Occipital lobe (tissue), 2 donors: ENCODE measurements around the gene ZNF490. TPM values are rescaled to one million over a fixed set of nuclear protein-coding genes. Genes with fewer than 3 reads are reported as not detected.
"Not testable (repeated sequence)": the region's sequence is repeated elsewhere in the genome, so short reads cannot be mapped to it uniquely, and the experiment has no call there.

Experiments used
- DNase-seq: peaks from one replicate; lab custom pipeline; 2025; lab: John Stamatoyannopoulos, UW
- total RNA-seq: library from RNA; depleted of rRNA; stranded (reverse); fragments of >200 nt; gene quantifications from one replicate; pipeline ENCODE4 v1.2.3, GENCODE V29; 2014

The ZNF490 gene
- total RNA-seq, 1 donor from 2014 or later = 11.4 TPM

DNA sequence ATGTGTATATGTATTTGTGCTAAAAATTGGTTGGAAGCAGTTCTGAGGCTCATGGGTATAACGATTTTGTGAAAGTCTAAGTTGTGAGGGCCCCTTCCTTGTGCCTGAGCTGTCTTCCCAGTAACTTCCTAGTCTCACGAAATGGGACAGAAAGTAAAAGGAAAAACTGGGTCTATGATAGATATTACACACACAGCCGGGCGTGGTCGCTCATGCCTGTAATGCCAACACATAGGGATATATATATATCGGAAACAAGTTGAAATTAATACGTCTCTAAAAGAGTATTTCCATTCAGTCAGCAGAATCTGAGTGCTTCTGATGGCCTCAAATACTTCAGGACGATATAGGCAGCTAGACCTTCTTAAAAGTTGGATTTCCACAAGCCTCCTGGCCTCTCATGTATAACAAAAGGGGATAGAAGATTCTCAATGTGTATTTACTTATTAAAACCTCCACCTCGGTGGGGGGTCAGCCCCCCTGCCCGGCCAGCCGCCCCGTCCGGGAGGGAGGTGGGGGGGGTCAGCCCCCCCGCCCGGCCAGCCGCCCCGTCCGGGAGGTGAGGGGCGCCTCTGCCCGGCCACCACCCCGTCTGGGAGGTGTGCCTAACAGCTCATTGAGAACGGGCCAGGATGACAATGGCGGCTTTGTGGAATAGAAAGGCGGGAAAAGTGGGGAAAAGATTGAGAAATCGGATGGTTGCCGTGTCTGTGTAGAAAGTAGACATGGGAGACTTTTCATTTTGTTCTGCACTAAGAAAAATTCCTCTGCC lies 10.8 kb upstream of the ZNF490 start:
- DNase-seq = not testable (repeated sequence)

DNA sequence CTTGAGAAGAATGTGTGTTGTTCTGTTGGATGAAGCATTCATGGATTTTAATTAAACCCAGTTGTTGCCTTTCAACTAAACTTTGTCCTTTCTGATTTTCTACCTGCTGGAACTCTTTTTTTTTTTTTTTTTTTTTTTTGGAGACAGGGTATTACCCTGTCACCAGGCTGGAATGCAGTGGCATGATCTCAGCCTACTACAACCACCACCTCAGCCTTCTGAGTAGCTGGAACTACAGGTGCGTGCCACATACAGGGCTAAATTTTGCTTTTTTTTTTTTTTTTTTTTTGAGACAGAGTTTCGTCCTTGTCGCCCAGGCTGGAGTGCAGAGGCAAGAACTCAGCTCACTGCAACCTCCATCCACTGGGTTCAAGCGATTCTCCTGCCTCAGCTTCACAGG lies 7.0 kb upstream of the ZNF490 start:
- DNase-seq = no peak

DNA sequence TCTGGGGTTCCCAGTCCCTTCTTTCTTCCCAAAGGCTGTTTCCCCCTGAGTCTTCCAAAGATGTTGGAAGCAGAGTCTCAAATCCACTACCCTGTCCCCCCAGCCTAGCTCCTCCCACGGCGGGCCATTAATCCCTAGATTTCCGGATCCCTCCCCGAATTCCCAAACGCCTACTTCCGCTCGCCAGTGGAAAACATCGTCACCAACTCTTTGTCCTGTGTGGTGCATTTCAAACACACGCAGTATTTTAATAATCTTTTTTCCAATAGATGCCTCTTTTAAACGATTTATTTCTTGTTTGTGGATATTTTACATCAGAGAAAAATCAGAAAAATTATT lies 717 bp upstream of the ZNF490 start:
- peak; percentile 62 for DNase-seq

DNA sequence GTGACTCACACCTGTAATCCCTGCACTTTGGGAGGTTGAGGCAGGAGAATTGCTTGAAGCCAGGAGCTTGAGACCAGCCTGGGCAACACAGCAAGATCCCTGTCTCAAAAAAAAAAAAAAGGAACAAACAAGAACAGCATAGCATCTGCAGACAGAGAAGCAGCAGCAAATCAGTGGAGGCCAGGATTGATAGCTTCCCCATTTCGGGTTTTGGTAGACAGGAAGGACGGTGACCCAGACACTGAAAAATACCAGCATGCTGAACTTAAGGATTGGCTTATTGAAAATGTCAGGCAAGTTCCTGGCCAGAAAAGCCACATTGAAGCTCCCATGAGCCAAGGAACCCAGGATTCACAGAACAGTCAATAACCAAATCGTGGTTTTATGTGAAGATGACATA lies 3.0 kb downstream of the ZNF490 start:
- DNase-seq = no peak

DNA sequence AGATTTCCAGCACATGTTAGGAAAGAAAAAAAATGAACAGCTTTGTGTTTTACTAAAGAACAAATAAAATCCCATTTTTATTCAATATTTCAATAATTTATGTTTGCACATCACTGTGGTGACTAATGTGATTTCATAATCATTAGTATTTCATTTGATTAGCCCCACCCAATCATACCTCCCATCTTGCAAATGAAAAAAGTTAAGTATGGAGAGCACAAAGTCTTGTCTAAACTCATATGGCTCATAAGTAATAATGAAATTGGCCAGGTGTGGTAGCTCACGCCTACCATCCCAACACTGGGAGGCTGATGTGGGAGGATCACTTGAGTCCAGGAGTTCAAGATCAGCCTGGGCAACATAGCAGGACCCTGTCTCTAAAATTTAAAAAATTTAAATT lies 3.8 kb downstream of the ZNF490 start:
- no peak for DNase-seq

DNA sequence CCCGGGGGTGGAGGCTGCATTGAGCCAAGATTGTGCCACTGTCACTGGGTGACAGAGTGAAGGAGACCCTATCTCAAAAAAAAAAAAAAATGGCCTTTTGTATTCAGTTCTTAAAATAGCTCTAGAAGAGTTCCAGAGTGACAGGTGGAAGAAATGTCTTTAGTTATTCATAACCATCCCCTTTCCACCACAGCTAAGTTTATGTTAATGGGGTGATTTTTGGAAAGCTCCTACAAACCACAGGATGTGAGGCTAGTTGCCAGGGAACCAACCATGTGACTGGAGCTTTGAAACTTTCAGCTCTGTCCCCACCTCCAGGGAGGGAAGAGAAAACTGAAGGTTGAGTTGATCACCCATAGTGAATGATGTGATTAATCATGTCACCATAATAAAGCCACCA lies 6.9 kb downstream of the ZNF490 start:
- DNase-seq = no peak

DNA sequence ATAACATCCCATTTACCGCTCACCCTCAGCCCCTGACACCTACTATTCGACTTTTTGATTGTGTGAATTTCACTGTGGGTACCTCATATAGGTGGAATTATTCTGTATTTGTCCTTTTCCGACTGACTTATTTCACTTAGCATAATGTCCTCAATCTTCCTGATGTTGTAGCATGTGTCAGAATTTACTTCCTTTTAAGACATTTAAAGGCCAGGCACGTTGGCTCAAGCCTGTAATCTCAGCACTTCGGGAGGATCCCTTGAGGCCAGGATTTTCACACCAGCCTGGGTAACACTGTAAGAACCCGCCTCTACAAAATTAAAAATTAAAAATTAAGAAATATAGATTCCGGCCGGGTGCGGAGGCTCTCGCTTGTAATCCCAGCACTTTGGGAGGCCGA lies 13.0 kb downstream of the ZNF490 start:
- DNase-seq = no peak

DNA sequence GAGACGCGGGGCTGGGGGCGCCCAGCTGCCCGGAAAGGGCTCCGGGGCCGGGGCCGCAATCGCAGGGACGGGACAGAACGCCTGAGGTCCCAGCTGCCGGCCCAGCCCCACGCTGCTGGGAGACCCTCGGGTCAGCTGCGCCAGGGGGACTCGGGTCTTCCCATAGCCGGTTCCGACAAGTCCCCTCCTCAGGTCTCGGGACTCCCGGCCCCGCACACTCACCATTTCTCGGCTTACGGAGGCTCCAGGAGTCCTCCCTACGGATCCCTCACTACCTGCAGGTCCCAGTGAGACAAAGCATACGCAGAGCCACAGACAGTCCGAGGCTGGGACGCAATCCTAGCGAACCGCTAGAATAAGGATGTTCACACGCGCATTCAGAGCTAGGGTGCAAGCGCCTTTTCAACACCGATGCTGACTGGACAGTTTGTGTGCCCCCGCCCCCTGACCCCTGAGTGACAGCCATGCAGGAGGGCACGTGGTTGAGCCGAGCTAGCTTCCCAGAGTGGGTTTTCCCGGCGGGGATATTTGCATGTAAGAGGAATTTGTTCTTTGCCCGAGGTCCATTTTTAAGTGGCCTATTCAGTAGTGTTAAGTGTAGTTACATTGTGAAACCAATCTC lies 13.6 kb downstream of the ZNF490 start:
- no peak for DNase-seq

DNA sequence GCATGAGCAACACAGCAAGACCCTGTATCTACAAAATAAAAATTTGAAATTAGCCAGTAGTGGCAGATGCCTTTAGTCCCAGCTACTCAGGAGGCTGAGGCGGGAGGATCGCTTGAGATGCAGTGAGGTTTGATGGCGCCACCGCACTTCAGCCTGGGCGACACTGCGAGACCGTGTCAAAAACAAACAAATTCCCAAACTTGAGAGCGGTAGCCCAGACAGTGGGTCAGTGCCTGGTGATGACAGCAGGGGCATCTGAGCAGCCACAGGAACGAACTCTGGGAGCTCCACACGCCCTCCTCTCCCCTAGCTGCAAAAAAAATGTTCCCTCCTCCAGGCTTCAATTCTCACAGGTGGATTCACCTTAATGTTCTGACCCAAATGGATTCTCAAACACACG lies 14.1 kb downstream of the ZNF490 start:
- no peak for DNase-seq

DNA sequence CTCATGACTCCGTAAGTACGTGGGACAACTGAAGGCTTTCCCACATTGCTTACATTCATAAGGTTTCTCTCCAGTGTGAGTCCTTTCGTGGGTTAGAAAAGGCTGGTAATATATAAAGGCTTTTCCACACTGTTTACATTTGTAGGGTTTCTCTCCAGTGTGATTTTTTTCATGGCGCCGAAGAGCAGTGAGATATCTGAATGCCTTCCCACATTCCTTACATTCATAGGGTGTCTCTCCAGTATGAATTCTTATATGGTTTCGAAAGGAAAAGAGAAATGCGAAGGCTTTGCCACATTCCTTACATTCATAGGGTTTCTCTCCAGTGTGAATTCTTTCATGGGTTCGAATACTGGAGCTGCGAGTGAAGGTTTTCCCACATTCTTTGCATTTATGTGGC lies 29.5 kb downstream of the ZNF490 start:
- no peak for DNase-seq

DNA sequence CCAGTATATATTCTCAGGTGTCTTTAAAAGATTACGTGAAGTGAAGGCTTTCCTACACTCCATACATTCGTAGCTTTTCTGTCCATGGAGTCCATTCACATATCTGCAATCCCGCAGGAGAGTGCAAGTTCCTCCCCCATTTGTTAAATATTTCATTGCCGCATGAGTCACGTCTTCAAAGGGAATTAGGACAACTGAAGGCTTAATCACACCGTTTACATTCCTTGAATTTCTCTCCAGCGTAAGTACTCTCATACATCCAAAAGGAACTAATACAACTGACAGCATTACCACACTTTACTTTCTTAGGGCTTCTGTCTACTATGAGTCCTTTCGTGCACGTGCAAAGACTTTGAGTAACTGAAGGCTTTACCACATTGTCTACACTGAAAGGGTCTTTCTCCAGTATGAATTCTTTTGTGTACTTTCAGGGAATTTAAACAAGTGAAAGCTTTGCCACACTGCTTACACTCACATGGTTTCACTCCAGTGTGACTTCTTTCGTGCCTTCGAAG lies 30.4 kb downstream of the ZNF490 start:
- DNase-seq = no peak

DNA sequence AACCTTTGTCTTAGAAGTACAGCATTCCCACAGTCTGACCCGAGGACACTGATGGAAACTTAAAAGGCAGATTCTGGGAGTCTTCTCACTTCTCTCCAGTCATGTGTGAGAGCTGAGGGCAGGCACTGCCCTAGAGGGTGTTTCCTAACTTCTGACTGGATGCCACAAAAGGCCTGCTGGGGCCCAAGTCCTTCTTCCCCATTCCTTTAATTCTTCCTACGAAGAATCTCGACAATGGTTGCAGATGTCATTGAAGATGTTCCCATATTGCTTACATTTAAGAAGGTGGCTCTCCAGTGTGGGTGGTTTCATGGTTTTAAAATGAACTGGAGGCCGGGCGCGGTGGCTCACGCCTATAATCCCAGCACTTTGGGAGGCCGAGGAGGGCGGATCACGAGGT lies 32.0 kb downstream of the ZNF490 start:
- no peak for DNase-seq

DNA sequence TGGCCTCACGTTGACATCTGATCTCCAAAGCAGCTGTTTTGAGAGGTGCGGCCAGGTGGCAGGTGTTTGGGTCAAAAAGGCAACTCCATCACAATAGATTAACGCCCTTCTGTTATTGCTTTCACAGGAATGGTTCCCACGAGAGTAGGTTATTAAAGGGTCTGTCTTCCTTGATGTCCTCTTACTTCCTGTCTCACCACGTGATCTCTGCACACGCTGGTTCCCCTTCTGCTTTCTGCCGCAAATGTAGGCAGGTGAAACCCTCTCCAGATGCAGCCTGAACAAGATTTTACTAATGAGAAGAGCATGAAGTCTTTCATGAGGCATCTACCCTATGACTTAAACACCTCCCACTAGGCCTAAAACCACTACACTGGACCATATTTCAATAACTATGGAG lies 36.6 kb downstream of the ZNF490 start:
- no peak for DNase-seq

DNA sequence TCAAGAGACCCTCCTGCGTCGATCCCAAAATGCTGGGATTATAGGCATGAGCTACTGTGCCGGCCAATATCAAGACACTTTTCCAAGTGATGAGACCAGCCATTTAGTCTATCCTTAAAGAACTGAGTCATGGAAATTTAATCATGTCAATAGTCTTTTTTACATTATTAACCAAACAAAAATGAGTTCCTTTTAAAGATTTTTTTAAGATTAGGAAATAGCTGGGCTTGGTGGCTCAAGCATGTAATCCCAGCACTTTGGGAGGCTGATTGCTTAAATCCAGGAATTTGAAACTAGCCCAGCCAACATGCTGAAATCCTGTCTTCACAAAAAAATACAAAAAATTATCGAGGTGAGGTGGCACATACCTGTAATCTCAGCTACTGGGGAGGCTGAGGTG lies 42.7 kb downstream of the ZNF490 start:
- no peak for DNase-seq

DNA sequence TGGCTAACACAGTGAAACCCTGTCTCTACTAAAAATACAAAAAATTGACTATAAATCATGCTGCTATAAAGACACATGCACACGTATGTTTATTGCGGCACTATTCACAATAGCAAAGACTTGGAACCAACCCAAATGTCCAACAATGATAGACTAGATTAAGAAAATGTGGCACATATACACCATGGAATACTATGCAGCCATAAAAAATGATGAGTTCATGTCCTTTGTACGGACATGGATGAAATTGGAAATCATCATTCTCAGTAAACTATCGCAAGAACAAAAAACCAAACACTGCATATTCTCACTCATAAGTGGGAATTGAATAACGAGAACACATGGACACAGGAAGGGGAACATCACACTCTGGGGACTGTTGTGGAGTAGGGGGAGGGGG lies 44.2 kb downstream of the ZNF490 start:
- not testable (repeated sequence) for DNase-seq

DNA sequence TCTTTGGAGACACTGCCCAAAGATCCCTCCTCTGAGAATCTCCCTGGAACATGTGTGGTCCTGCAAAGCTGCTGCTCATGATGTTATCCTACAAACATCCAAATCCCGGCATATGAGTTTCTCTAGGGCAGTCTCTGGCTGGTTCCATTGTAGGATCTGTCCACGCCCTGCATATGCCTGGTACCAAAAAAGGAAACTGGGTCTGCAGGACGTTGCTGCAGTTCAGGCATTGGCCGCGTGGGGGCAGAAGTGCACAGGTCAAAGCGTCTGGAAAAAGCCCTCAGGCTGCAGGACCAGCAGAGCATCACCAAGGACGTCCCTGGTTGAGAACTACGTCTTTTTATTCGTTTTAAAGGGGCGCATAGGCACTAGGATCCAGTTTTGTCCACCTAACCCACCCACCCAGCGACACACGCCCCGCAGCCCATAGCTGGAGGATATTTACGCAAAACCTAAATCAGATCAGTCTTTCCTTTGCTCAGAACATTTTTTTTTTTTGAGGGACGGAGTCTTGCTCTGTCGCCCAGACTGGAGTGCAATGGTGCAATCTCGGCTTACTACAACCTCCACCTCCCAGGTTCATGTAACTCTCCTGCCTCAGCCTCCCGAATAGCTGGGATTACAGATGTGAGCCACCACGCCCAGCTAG lies 46.5 kb downstream of the ZNF490 start:
- peak; percentile 81 for DNase-seq

DNA sequence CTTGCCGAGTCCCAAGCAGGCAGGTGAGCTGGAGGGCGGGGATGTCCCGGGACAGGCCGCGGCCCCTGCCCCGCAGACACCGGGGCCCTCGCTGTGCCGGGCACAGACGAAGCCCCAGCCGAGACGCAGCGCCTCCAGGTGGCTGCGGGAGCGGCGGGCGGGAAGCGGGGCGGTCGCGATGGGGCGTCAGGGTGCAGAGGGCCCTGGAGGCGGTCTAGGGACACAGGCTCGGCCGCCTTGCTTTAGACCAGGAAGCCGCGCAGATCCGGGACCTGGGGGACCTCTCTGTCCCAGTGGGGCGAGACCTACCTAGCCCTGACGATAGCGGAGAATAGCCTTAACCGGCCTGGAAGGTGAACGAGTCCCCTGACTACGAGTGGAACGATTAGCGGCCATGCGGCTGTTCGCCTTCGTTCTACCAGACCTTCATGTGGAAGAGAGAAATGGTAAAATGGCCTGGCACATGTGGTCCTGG lies 55.1 kb downstream of the ZNF490 start:
- no peak for DNase-seq

DNA sequence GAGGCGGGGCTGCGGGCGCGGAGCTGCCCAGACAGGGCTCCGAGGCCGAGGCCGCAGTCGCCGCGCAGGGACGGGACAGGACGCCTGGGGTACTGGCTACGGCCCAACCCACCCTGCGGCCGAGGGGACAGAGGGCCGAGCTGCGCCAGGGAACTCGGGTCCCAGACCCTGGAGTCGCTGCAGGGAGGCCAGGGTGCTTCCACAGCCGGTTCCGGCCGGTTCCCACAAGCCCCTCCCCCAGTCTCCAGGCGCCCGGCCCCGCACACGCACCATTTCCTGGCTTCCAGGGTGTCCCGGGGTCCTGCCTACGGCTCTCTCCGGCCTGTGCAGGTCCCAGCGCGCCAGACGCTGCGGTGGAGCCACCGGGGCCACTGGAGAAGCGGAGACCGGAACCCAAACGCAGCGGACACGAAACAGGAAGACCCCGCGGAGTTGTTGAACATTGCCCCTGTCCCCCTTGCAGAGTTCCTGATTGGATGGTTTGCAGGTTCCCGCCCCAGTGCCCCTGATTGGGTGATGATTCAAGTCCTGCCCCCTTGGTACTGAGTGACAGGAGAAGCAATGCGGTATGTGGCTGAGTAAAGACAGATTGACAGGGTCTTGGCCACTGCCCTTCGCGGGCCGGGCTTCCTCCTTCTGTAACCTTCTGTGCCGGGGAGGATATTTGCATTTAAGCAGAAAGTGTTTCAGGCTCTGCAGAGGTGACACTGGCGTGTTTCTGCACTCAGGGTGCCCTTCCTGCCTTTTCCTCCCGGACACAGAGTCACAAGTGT lies 59.4 kb downstream of the ZNF490 start, which contains the start of gene ZNF564:
TSS of gene ZNF564 (minus strand) at position 423 of the 773 bp plus-strand sequence. CDS start at position 273, 150 bp downstream.
- peak; percentile 98 for DNase-seq

DNA sequence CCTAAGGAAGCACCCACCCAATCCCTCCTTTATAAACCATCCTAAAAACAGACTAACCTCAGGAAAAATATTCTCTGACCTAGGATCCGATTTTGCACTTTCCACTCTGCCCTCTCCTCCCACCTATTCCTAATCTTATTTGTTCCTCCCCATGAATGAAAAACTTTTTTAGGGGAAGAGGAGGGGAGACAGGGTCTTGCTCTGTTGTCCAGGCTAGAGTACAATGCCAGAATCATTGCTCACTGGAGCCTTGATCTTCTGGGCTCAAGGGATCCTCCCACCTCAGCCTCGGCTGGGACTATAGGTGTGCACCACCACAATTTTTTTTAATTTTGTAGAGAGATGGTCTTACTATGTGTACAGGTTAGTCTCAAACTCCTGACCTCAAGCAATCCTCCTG lies 63.7 kb downstream of the ZNF490 start:
- no peak for DNase-seq

DNA sequence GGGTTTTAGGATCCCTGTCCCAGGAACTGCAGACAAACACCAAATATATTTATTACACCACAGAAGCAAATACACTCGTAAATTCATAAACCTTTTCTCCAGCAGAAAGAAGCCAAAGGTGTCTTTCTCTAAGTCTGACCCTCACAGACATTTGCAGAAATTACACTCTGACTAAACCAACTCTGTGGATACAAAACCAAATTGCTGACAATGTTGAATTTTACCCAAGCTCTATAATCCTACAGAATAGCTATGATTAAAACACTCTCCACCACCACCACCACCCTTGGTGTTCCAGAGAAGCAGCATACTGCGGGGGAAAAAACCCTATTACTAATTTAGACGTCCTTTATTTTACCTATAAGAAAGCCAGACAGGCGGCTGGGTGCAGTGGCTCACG lies 64.5 kb downstream of the ZNF490 start:
- DNase-seq = no peak

DNA sequence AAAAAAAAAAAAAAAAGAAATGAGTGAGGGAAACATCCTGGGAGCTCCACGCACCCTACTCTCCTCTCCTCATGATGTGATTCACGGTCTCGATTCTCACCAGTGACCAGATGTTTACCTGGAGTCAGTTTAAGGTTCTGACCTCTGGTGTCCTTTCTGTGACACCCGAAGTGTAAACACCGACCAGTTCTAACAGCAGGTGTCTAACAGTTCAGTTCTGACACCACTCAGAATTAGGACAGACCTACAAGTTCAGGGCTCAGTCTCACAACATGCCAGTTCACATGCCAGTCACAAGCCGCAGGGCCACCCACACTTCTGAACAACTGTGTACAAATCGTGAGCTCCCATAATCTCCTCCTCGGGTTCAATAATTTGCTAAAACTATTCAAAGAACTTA lies 65.3 kb downstream of the ZNF490 start:
- no peak for DNase-seq

DNA sequence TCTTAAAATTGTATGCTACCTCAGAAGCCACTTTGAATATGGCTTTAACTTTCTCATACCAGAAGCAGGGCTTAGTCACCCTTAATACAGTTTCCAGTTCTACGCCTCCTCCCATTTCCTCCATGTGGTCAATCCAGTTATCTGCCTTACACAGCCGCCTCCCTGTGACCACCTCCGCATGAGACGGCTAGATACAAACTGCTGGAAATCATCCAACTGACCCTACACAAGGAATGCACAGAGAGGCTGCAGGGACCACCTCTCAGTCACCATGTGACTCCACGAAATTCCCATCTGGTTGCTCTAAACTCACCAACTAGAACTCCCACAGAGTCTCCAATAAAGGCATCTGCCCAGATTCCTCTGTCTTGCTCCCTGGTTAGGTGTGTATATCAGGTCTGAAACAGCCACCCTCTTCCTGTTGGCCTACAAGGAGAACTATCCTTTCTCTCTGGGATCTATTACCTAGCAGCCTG lies 66.2 kb downstream of the ZNF490 start:
- no peak for DNase-seq
